ENCODE data around the gene CHST11. TPM values are rescaled to one million over a fixed set of nuclear protein-coding genes. Genes with fewer than 3 reads are reported as not detected.

The CHST11 gene
- total RNA-seq, 4 donors from 2014 or later = 20.8 to 56.7 (median 26.5) TPM

- 91 to 93% methylated on average over 1 of the region's 1 CpG for WGBS, 2 donors
- Histone ChIP-seq H3K36me3 (no peaks in the 10 kb centered on the region), H3K9me3 (no peaks in the 10 kb centered on the region), H3K4me1 (no peaks in the 10 kb centered on the region), H3K27me3 (no peaks in the 10 kb centered on the region), H3K4me3 (no peak overlapping the region), H3K27ac (no peak overlapping the region)
- TF ChIP-seq POLR2A (IDR thresholded peaks at IDR 0.05) (no peak), EP300 (IDR thresholded peaks at IDR 0.05) (no peak), CTCF (IDR thresholded peaks at IDR 0.05) (no peak)
- no peak for DNase-seq (ENCODE audit: low spot score in 2 of 2)
Measured at GRCh38 chr12:104427547-104427938, 29.2 kb upstream of the CHST11 start.

- no peaks in the 10 kb centered on the region for H3K27me3 ChIP-seq
- WGBS, 2 donors = 84 to 95% methylated on average over 10 of the region's 10 CpGs
- no peaks in the 10 kb centered on the region for H3K9me3 ChIP-seq
- no peak overlapping the region for H3K27ac ChIP-seq
- H3K36me3 ChIP-seq = no peaks in the 10 kb centered on the region
- TF ChIP-seq CTCF (IDR thresholded peaks at IDR 0.05) = no peak
- no peak for TF ChIP-seq POLR2A (IDR thresholded peaks at IDR 0.05)
- no peak for TF ChIP-seq EP300 (IDR thresholded peaks at IDR 0.05)
- H3K4me1 ChIP-seq = no peaks in the 10 kb centered on the region
- H3K4me3 ChIP-seq = no peak overlapping the region
- no peak for DNase-seq (ENCODE audit: low spot score in 2 of 2)
Measured at GRCh38 chr12:104433061-104433460, 23.7 kb upstream of the CHST11 start.

- no peak for DNase-seq (ENCODE audit: low spot score in 2 of 2)
- H3K27me3 ChIP-seq = no peaks in the 10 kb centered on the region
- H3K4me1 ChIP-seq = no peaks in the 10 kb centered on the region
- no peaks in the 10 kb centered on the region for H3K9me3 ChIP-seq
- 91 to 93% methylated on average over 1 of the region's 1 CpG for whole genome bisulfite sequencing, 2 donors
- H3K36me3 ChIP-seq = no peaks in the 10 kb centered on the region
- no peak overlapping the region for H3K27ac ChIP-seq
- no peak for TF ChIP-seq CTCF (IDR thresholded peaks at IDR 0.05)
- TF ChIP-seq POLR2A (IDR thresholded peaks at IDR 0.05) = no peak
- TF ChIP-seq EP300 (IDR thresholded peaks at IDR 0.05) = no peak
- no peak overlapping the region for H3K4me3 ChIP-seq
Measured at GRCh38 chr12:104434129-104434528, 22.6 kb upstream of the CHST11 start.

- Histone ChIP-seq H3K9me3 (no peaks in the 10 kb centered on the region), H3K27me3 (no peaks in the 10 kb centered on the region), H3K4me1 (no peaks in the 10 kb centered on the region), H3K27ac (no peak overlapping the region), H3K36me3 (no peaks in the 10 kb centered on the region), H3K4me3 (no peak overlapping the region)
- TF ChIP-seq POLR2A (IDR thresholded peaks at IDR 0.05) (no peak), EP300 (IDR thresholded peaks at IDR 0.05) (no peak), CTCF (IDR thresholded peaks at IDR 0.05) (no peak)
- DNase-seq (ENCODE audit: low spot score in 2 of 2) = no peak
- WGBS, 2 donors = 71 to 78% methylated on average over 4 of the region's 4 CpGs
Measured at GRCh38 chr12:104435175-104435574, 21.6 kb upstream of the CHST11 start.

GRCh38 chr12:104435765-104436164 lies 21.0 kb upstream of the CHST11 start:
- no peak overlapping the region for H3K4me3 ChIP-seq
- TF ChIP-seq EP300 (IDR thresholded peaks at IDR 0.05) (no peak), CTCF (IDR thresholded peaks at IDR 0.05) (no peak), POLR2A (IDR thresholded peaks at IDR 0.05) (no peak)
- no peaks in the 10 kb centered on the region for H3K27me3 ChIP-seq
- H3K36me3 ChIP-seq = no peaks in the 10 kb centered on the region
- H3K27ac ChIP-seq = no peak overlapping the region
- no peak for DNase-seq (ENCODE audit: low spot score in 2 of 2)
- no peaks in the 10 kb centered on the region for H3K4me1 ChIP-seq
- no peaks in the 10 kb centered on the region for H3K9me3 ChIP-seq
- 58 to 66% methylated on average over 3 of the region's 3 CpGs for WGBS, 2 donors
